HG03520 (cell line): ENCODE data around the gene EDA.

Experiments used
- ATAC-seq: cut with Tn5 transposase; IDR thresholded peaks from one replicate; pipeline ENCODE4 v1.9.1; 2021; ENCODE audit warnings: mild to moderate bottlenecking, moderate library complexity; ENCODE audit not compliant: unreplicated experiment

EDA gene

DNA sequence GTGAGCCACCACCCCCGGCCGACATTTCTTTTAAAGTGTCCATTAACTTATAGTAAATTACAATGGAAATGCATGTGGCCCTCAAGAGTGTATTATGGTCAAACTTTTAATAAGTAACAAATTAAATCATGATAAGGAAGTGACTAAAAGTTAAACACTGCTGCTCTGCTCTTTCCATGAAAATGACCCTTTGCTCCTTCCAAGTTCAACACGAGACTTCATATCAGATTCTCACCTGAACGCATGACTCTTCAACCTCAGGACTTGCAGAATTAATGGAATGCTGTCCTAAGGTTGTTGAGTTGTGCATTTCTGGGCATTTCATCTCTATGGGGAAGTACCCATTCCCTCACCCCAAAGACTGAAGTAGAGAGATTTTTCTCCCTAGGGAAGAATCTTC, 406.7 kb downstream of the EDA start:
- ATAC-seq = no peak

DNA sequence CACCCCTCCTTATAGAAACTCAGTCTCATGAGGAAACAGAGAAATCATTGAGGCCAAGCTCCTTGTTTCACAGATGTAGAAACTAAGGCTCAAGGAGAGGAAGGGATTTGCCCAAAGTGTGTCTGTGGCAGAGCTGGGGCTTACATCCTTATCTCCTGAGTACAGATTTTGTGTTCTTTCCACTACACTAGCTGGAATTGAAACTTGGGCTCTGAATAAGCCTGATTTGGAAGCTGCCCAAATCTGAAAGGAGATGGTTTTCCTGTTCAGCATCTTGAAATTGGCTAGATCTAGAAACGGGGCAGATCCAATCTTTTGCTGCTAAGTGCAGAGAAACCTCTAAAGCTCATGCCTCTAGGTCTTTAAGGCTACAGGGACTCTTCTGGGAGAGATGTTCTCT, 409.6 kb downstream of the EDA start:
- ATAC-seq = no peak

- no peak for ATAC-seq
These were observed 410.4 kb downstream of the EDA start for GRCh38 chrX:70026112-70026850.

GRCh38 chrX:70026851-70027200, 410.9 kb downstream of the EDA start:
- no peak for ATAC-seq

DNA sequence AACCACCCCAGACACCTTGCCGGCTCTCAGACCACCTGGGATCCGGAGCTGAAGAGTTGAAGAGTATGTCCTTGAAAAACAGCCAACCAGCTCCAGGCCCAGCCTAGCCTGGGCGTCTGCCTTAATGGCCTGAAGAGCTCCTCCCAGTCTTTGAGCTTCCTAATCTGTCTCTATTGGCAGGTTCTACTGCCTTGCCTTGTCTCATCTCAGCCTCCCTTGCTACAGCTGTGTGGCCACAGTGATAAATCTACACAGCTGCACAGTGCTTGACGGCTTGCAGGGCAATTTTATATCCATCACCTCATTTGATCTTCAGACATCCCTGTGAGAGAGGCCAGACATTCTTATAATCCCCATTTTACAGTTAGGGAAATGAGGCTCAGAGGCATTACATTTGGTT, 413.9 kb downstream of the EDA start:
- no peak for ATAC-seq

- ATAC-seq = peak; percentile 59
These were observed 414.4 kb downstream of the EDA start for GRCh38 chrX:70030301-70030767.

DNA sequence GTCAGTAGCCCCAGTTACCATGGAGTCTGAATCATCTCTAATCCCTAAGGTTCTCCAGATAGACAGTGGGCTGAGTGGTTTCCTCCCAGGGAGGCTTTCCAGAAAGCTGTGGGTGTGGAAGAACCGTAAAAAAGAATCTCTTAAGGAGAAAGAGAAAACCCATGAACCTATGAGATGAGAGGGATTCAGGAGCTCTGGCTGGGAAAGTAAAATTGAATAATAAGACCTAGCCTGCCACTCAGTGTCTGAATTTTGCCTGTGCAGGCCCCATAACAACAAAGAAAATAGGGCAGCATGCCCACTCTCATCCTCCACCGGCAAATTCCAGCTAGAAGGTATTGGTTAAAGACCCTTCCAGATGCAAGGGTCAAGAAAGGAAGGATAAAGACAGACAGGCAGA, 416.9 kb downstream of the EDA start:
- no peak for ATAC-seq

GRCh38 chrX:70033348-70034051, 417.6 kb downstream of the EDA start:
- peak; percentile 43 for ATAC-seq

GRCh38 chrX:70034646-70035045, 418.7 kb downstream of the EDA start:
- no peak for ATAC-seq

DNA sequence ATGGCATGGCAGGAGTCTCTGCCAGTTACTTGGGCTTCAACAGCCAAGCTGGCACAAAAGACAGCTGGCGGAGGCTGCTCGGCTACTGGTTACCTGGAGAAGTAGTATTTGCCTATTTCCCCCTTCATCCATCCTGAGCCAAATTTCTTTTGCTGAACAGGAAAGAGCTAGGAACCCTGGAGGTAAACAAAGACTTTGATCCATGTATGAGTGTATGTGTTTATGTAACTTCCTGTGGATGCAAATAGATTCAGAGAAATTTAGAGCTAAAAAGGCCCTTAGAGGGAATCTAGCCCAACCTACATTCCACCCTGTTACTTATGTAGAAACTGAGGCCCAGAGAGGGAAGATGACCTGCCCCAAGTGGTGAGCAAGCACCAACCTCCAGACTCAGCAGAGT, 422.6 kb downstream of the EDA start:
- no peak for ATAC-seq

- ATAC-seq = no peak
These were observed 423.0 kb downstream of the EDA start for GRCh38 chrX:70038951-70039350.

GRCh38 chrX:70039758-70040157, 423.8 kb downstream of the EDA start:
- no peak for ATAC-seq

GRCh38 chrX:70041993-70042392, 426.1 kb downstream of the EDA start:
- no peak for ATAC-seq

GRCh38 chrX:70042399-70043371, 426.8 kb downstream of the EDA start:
- ATAC-seq = no peak

DNA sequence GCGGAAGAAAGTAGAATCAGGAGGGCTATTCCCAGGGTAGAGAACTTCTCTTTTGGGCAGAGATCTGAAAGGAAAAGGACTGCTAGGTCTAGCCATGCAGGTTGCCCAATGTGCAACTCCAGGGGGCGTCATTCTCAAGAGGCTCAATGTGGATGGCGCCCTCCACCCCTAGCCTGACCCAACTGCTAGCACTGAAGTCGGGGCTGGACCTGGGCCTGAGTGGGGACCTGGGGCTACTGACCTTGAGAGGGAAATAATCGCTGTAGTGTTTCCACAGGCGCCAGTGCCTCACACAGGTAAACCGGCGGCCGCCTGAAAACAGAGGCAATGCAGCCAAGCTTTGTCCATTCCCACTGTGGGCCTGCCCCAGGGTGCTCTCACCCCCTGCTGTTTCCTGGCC, 427.8 kb downstream of the EDA start:
- ATAC-seq = no peak

DNA sequence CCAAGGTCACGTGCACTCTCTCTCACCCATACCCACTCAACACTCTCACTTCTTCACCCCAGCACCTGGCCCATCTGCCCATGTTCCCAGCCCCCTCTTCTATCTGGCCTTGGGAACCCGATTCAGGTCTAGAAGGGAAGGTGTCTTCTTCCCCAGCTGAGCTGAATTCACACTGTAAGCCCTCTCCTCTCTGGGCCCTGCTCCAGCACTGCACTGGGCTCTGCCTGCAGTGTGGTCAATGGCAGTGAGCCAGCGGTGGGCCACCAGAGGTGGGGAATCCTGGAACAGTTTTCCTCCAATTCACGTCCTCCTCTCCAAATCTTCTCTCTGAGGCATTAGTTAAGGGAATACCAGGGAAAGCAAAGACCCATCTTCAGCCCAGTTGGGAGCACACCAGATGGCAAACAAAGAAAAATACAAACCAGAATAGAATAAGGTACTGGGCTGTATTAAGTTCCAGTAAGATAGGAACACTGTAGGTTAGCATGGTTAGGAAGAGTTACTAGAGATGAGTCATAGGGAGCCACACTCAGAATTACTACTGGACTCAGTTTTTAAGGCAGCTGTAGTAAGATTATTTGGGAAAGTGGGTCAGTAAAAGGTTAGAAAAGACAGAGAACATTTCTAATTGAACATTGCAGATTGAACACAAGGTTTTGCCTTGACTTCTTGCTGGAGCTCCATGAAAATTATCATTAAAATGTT, 428.8 kb downstream of the EDA start:
- ATAC-seq = no peak

GRCh38 chrX:70046978-70047377, 431.1 kb downstream of the EDA start:
- ATAC-seq = no peak

GRCh38 chrX:70049406-70049805, 433.5 kb downstream of the EDA start:
- ATAC-seq = no peak

DNA sequence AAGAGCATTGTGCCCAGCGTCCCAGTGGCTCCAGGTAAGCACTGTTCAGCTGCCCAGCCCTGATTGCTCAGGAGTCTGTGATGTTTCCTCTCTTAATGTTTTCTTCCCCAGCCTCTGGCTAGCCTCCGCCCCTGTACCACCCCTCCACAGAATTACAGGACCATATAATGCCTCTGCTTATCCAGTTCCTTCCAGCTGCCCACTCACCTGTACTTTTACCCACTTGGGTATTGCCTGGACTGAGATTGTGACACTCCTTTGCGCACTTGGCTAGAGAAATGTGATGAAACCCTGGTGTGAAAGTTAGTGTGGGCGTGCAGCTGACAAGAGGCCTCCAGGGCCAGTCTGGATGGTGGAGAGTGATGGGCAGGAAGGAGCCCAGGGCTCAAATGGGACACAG, 434.0 kb downstream of the EDA start, which contains the start of gene AWAT2:
Gene AWAT2 (minus strand): TSS at position 14 of the 400 bp plus-strand sequence. CDS start 6 bp downstream, at position 8.
- ATAC-seq = no peak

DNA sequence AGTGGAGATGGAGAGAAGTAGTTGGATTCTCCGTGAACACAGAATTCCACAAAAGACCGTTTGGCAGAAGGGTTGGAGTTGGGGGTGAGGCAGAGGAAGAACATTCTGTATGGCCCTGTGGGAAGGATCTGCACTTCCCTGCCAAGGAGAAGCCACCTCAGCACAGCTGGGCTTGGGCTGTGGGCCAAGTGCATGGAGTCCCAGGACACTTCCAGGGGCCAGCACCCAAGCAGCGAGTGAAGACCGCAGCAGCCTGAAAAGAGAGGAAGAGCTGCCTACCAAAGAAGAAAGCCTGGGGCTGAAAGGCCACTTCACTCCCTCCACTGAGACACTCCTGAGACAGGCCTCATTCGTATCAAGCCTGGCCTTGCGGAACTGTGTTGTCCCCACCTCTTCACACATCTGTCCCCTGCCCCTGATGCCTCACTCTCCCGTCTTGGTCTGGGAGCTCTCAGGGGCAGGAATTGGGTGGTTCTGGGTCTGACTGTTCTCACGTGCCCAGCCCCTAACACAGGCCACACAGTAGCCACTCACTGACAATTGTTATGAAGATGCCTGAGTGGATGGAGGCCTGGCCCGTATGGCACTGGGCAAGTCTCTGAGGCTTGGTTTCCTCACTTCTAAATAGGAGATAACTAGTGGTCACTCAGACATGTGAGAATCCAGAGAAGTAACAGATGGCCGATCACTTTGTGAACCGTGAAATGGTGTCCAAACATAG, 437.1 kb downstream of the EDA start:
- ATAC-seq = no peak
